ENCODE data around the gene CSNK2A2. TPM values are rescaled to one million over a fixed set of nuclear protein-coding genes. Genes with fewer than 3 reads are reported as not detected.

Gene CSNK2A2
- total and polyA plus RNA-seq, 9 of the 15 experiments (the other 6 are each of a cell fraction or from before 2014, with no cell fraction given) = 20.8 to 109 (median 44.7) TPM

- TF ChIP-seq ZNF76 (CRISPR knock-in tag; IDR thresholded peaks at IDR 0.05; ENCODE audit: borderline replicate concordance) (peak; percentile 58; the same call in 1 of the 2 replicates), ZBTB7A (IDR thresholded peaks at IDR 0.05; ENCODE audit: borderline replicate concordance, control insufficient read depth, low read depth, low read length) (peak; percentile 56; the same call in 1 of the 2 replicates), GABPA (tag; conservative IDR thresholded peaks at IDR 0.05; ENCODE audit: low read depth) (peak; percentile 94), ZNF586 (CRISPR knock-in tag; conservative IDR thresholded peaks at IDR 0.05) (no peak), ZBTB12 (CRISPR knock-in tag; IDR thresholded peaks at IDR 0.05) (peak; percentile 71), YY1 (IDR thresholded peaks at IDR 0.05; ENCODE audit: borderline replicate concordance in 1 of 3, control insufficient read depth in 1 of 3, extremely low read depth in 1 of 3, insufficient read depth in 3 of 3, insufficient read length in 1 of 3, insufficient replicate concordance in 2 of 3, low read depth in 1 of 3, low read length in 2 of 3) (peak in 2 of 3 experiments; percentile 74 to 86), USF1 (CRISPR knock-in tag; IDR thresholded peaks at IDR 0.05) (peak; percentile 75), FOXO4 (CRISPR knock-in tag; IDR thresholded peaks at IDR 0.05) (peak; percentile 44; the same call in 1 of the 2 replicates), HDAC1 (IDR thresholded peaks at IDR 0.05) (peak; percentile 35 to 95; a peak in 2 of 4 replicates), POLR2H (tag; IDR thresholded peaks at IDR 0.05; ENCODE audit: low read depth) (peak; percentile 80), VEZF1 (CRISPR knock-in tag; IDR thresholded peaks at IDR 0.05) (peak; percentile 58; the same call in 1 of the 2 replicates), ARID3A (IDR thresholded peaks at IDR 0.05; ENCODE audit: borderline replicate concordance, low read depth, low read length) (peak; percentile 20; the same call in 1 of the 2 replicates), NCOR1 (IDR thresholded peaks at IDR 0.05) (peak; percentile 29), NCOA1 (IDR thresholded peaks at IDR 0.05; ENCODE audit: low read depth) (peak; percentile 72), BRF1 (IDR thresholded peaks at IDR 0.05; ENCODE audit: borderline replicate concordance, extremely low read depth, insufficient read length) (no peak), ILK (tag; IDR thresholded peaks at IDR 0.05; ENCODE audit: borderline replicate concordance, low read depth) (no peak), ZNF224 (CRISPR knock-in tag; IDR thresholded peaks at IDR 0.05) (no peak)
Observed at GRCh38 chr16:58129097-58129936, 68.6 kb downstream of the CSNK2A2 start, which contains the start of gene CFAP20 (continued).

Data from K562 (cell line).